ENCODE data around the gene CACHD1. TPM values are rescaled to one million over a fixed set of nuclear protein-coding genes. Genes with fewer than 3 reads are reported as not detected.

The CACHD1 gene
- total RNA-seq, 1 experiment from 2014 or later: not detected

- no peaks in the 10 kb centered on the region for H3K79me2 ChIP-seq (ENCODE audit: low read length)
- H3K36me3 ChIP-seq (ENCODE audit: insufficient read depth, low read length): no peaks in the 10 kb centered on the region
- DNase-seq: no peak
- no peak overlapping the region for H3K9ac ChIP-seq (ENCODE audit: low read length)
- no peaks in the 10 kb centered on the region for H3K27me3 ChIP-seq (ENCODE audit: low read length)
- no peak overlapping the region for H2AFZ ChIP-seq (ENCODE audit: low read length)
- no peak overlapping the region for H3K27ac ChIP-seq (ENCODE audit: low read length)
- H3K9me3 ChIP-seq (ENCODE audit: low read length): no peaks in the 10 kb centered on the region
- no peaks in the 10 kb centered on the region for H4K20me1 ChIP-seq (ENCODE audit: insufficient read depth, low read depth, low read length)
- no peaks in the 10 kb centered on the region for H3K9me2 ChIP-seq (replicated peaks; ENCODE audit: insufficient read depth, low read length)
- H3K4me2 ChIP-seq (ENCODE audit: low read depth, low read length, poor library complexity, severe bottlenecking): no peak overlapping the region
- no peak overlapping the region for H3K4me3 ChIP-seq (ENCODE audit: low read length)
- no peaks in the 10 kb centered on the region for H3K4me1 ChIP-seq (ENCODE audit: low read length)
Observed at GRCh38 chr1:64546013-64546412, 76.1 kb downstream of the CACHD1 start.

- no peaks in the 10 kb centered on the region for H3K27me3 ChIP-seq (ENCODE audit: low read length)
- no peak overlapping the region for H3K4me3 ChIP-seq (ENCODE audit: low read length)
- H3K4me1 ChIP-seq (ENCODE audit: low read length): no peaks in the 10 kb centered on the region
- no peaks in the 10 kb centered on the region for H4K20me1 ChIP-seq (ENCODE audit: insufficient read depth, low read depth, low read length)
- H3K36me3 ChIP-seq (ENCODE audit: insufficient read depth, low read length): no peaks in the 10 kb centered on the region
- no peaks in the 10 kb centered on the region for H3K9me3 ChIP-seq (ENCODE audit: low read length)
- no peak overlapping the region for H3K9ac ChIP-seq (ENCODE audit: low read length)
- no peak overlapping the region for H3K4me2 ChIP-seq (ENCODE audit: low read depth, low read length, poor library complexity, severe bottlenecking)
- H2AFZ ChIP-seq (ENCODE audit: low read length): no peak overlapping the region
- H3K27ac ChIP-seq (ENCODE audit: low read length): no peak overlapping the region
- no peaks in the 10 kb centered on the region for H3K79me2 ChIP-seq (ENCODE audit: low read length)
- H3K9me2 ChIP-seq (replicated peaks; ENCODE audit: insufficient read depth, low read length): no peaks in the 10 kb centered on the region
- DNase-seq: no peak
Observed at GRCh38 chr1:64549464-64550239, 79.7 kb downstream of the CACHD1 start.

GRCh38 chr1:64550510-64550909 is 80.6 kb downstream of the CACHD1 start:
- H3K9me3 ChIP-seq (ENCODE audit: low read length): no peaks in the 10 kb centered on the region
- DNase-seq: no peak
- no peak overlapping the region for H3K4me2 ChIP-seq (ENCODE audit: low read depth, low read length, poor library complexity, severe bottlenecking)
- no peak overlapping the region for H2AFZ ChIP-seq (ENCODE audit: low read length)
- no peaks in the 10 kb centered on the region for H4K20me1 ChIP-seq (ENCODE audit: insufficient read depth, low read depth, low read length)
- no peak overlapping the region for H3K4me3 ChIP-seq (ENCODE audit: low read length)
- no peak overlapping the region for H3K27ac ChIP-seq (ENCODE audit: low read length)
- H3K9ac ChIP-seq (ENCODE audit: low read length): no peak overlapping the region
- no peaks in the 10 kb centered on the region for H3K79me2 ChIP-seq (ENCODE audit: low read length)
- no peaks in the 10 kb centered on the region for H3K36me3 ChIP-seq (ENCODE audit: insufficient read depth, low read length)
- no peaks in the 10 kb centered on the region for H3K9me2 ChIP-seq (replicated peaks; ENCODE audit: insufficient read depth, low read length)
- no peaks in the 10 kb centered on the region for H3K27me3 ChIP-seq (ENCODE audit: low read length)
- H3K4me1 ChIP-seq (ENCODE audit: low read length): no peaks in the 10 kb centered on the region

GRCh38 chr1:64550946-64551605 is 81.1 kb downstream of the CACHD1 start:
- no peaks in the 10 kb centered on the region for H3K4me1 ChIP-seq (ENCODE audit: low read length)
- no peaks in the 10 kb centered on the region for H4K20me1 ChIP-seq (ENCODE audit: insufficient read depth, low read depth, low read length)
- H3K79me2 ChIP-seq (ENCODE audit: low read length): no peaks in the 10 kb centered on the region
- no peak overlapping the region for H3K4me3 ChIP-seq (ENCODE audit: low read length)
- H3K36me3 ChIP-seq (ENCODE audit: insufficient read depth, low read length): no peaks in the 10 kb centered on the region
- H3K4me2 ChIP-seq (ENCODE audit: low read depth, low read length, poor library complexity, severe bottlenecking): no peak overlapping the region
- no peak overlapping the region for H3K27ac ChIP-seq (ENCODE audit: low read length)
- no peaks in the 10 kb centered on the region for H3K27me3 ChIP-seq (ENCODE audit: low read length)
- H2AFZ ChIP-seq (ENCODE audit: low read length): no peak overlapping the region
- H3K9me3 ChIP-seq (ENCODE audit: low read length): no peaks in the 10 kb centered on the region
- no peak for DNase-seq
- no peaks in the 10 kb centered on the region for H3K9me2 ChIP-seq (replicated peaks; ENCODE audit: insufficient read depth, low read length)
- no peak overlapping the region for H3K9ac ChIP-seq (ENCODE audit: low read length)

GRCh38 chr1:64553285-64553684 is 83.4 kb downstream of the CACHD1 start:
- DNase-seq: no peak
- H3K9ac ChIP-seq (ENCODE audit: low read length): no peak overlapping the region
- no peak overlapping the region for H3K4me3 ChIP-seq (ENCODE audit: low read length)
- no peaks in the 10 kb centered on the region for H3K36me3 ChIP-seq (ENCODE audit: insufficient read depth, low read length)
- H3K4me1 ChIP-seq (ENCODE audit: low read length): no peaks in the 10 kb centered on the region
- no peaks in the 10 kb centered on the region for H3K9me3 ChIP-seq (ENCODE audit: low read length)
- H3K9me2 ChIP-seq (replicated peaks; ENCODE audit: insufficient read depth, low read length): no peaks in the 10 kb centered on the region
- no peak overlapping the region for H2AFZ ChIP-seq (ENCODE audit: low read length)
- H3K27me3 ChIP-seq (ENCODE audit: low read length): no peaks in the 10 kb centered on the region
- no peak overlapping the region for H3K27ac ChIP-seq (ENCODE audit: low read length)
- no peaks in the 10 kb centered on the region for H4K20me1 ChIP-seq (ENCODE audit: insufficient read depth, low read depth, low read length)
- no peaks in the 10 kb centered on the region for H3K79me2 ChIP-seq (ENCODE audit: low read length)
- no peak overlapping the region for H3K4me2 ChIP-seq (ENCODE audit: low read depth, low read length, poor library complexity, severe bottlenecking)

GRCh38 chr1:64555947-64556346 is 86.0 kb downstream of the CACHD1 start:
- Histone ChIP-seq H3K4me3 (ENCODE audit: low read length) (no peak overlapping the region), H3K27ac (ENCODE audit: low read length) (no peak overlapping the region), H3K9ac (ENCODE audit: low read length) (no peak overlapping the region), H3K9me3 (ENCODE audit: low read length) (no peaks in the 10 kb centered on the region), H3K9me2 (replicated peaks; ENCODE audit: insufficient read depth, low read length) (no peaks in the 10 kb centered on the region), H3K4me2 (ENCODE audit: low read depth, low read length, poor library complexity, severe bottlenecking) (no peak overlapping the region), H3K36me3 (ENCODE audit: insufficient read depth, low read length) (no peaks in the 10 kb centered on the region), H3K4me1 (ENCODE audit: low read length) (no peaks in the 10 kb centered on the region), H2AFZ (ENCODE audit: low read length) (no peak overlapping the region), H3K27me3 (ENCODE audit: low read length) (no peaks in the 10 kb centered on the region), H3K79me2 (ENCODE audit: low read length) (no peaks in the 10 kb centered on the region), H4K20me1 (ENCODE audit: insufficient read depth, low read depth, low read length) (no peaks in the 10 kb centered on the region)
- DNase-seq: no peak

- Histone ChIP-seq H3K4me2 (ENCODE audit: low read depth, low read length, poor library complexity, severe bottlenecking) (no peak overlapping the region), H3K79me2 (ENCODE audit: low read length) (no peaks in the 10 kb centered on the region), H3K36me3 (ENCODE audit: insufficient read depth, low read length) (no peaks in the 10 kb centered on the region), H3K4me3 (ENCODE audit: low read length) (no peak overlapping the region), H3K27ac (ENCODE audit: low read length) (no peak overlapping the region), H3K9me3 (ENCODE audit: low read length) (no peaks in the 10 kb centered on the region), H3K27me3 (ENCODE audit: low read length) (no peaks in the 10 kb centered on the region), H2AFZ (ENCODE audit: low read length) (no peak overlapping the region), H3K4me1 (ENCODE audit: low read length) (no peaks in the 10 kb centered on the region), H3K9ac (ENCODE audit: low read length) (no peak overlapping the region), H4K20me1 (ENCODE audit: insufficient read depth, low read depth, low read length) (no peaks in the 10 kb centered on the region), H3K9me2 (replicated peaks; ENCODE audit: insufficient read depth, low read length) (no peaks in the 10 kb centered on the region)
- DNase-seq: no peak
Observed at GRCh38 chr1:64561993-64562392, 92.1 kb downstream of the CACHD1 start.

GRCh38 chr1:64563958-64564565 is 94.1 kb downstream of the CACHD1 start:
- H3K9me3 ChIP-seq (ENCODE audit: low read length): no peaks in the 10 kb centered on the region
- H3K9me2 ChIP-seq (replicated peaks; ENCODE audit: insufficient read depth, low read length): no peaks in the 10 kb centered on the region
- H3K27ac ChIP-seq (ENCODE audit: low read length): no peak overlapping the region
- no peaks in the 10 kb centered on the region for H3K36me3 ChIP-seq (ENCODE audit: insufficient read depth, low read length)
- no peaks in the 10 kb centered on the region for H4K20me1 ChIP-seq (ENCODE audit: insufficient read depth, low read depth, low read length)
- H3K4me1 ChIP-seq (ENCODE audit: low read length): no peaks in the 10 kb centered on the region
- DNase-seq: no peak
- no peak overlapping the region for H3K4me2 ChIP-seq (ENCODE audit: low read depth, low read length, poor library complexity, severe bottlenecking)
- no peak overlapping the region for H3K9ac ChIP-seq (ENCODE audit: low read length)
- no peak overlapping the region for H2AFZ ChIP-seq (ENCODE audit: low read length)
- no peaks in the 10 kb centered on the region for H3K27me3 ChIP-seq (ENCODE audit: low read length)
- H3K4me3 ChIP-seq (ENCODE audit: low read length): no peak overlapping the region
- H3K79me2 ChIP-seq (ENCODE audit: low read length): no peaks in the 10 kb centered on the region

Data from Karpas-422 (cell line).